Esophagus squamous epithelium (tissue), 5 donors: Measurements from ENCODE around the gene EIF5A2. TPM values are rescaled to one million over a fixed set of nuclear protein-coding genes. Genes with fewer than 3 reads are reported as not detected.

Experiments used
- DNase-seq: peaks from one replicate; lab custom pipeline; 2025; lab: John Stamatoyannopoulos, UW
- H3K27ac ChIP-seq, 4 donors: fragments of 200-600 bp; sonication (generic); one replicate each; pipeline ENCODE4 v1.5.1; 2016 to 2019; ENCODE audit warnings: mild to moderate bottlenecking in 1 of 4
- H3K27me3 ChIP-seq, 4 donors: fragments of 200-600 bp; sonication (generic); 1 replicate in 3 of 4; 2 replicates in 1 of 4; pipeline versions ENCODE4 v1.5.1 to v1.6.0; 2017 to 2021; ENCODE audit warnings: antibody characterized with exemption in 1 of 4
- H3K36me3 ChIP-seq, 3 donors: fragments of 200-600 bp; sonication (generic); one replicate each; pipeline ENCODE4 v1.5.1; 2016 to 2019
- H3K4me1 ChIP-seq, 3 donors: fragments of 200-600 bp; sonication (generic); one replicate each; pipeline ENCODE4 v1.5.1; 2017 to 2019
- H3K4me3 ChIP-seq, 4 donors: fragments of 200-600 bp; sonication (generic); 1 replicate in 3 of 4; 2 replicates in 1 of 4; pipeline ENCODE4 v1.5.1; 2016 to 2019; ENCODE audit warnings: mild to moderate bottlenecking in 2 of 4, moderate library complexity in 1 of 4
- H3K9me3 ChIP-seq, 3 donors: fragments of 200-600 bp; sonication (generic); one replicate each; pipeline ENCODE4 v1.5.1; 2016 to 2019
- POLR2A ChIP-seq, 4 donors: fragments of 450-650 bp; IDR thresholded peaks; one replicate each; pipeline ENCODE4 v1.6.1; 2017; ENCODE audit warnings: antibody characterized with exemption in 4 of 4, mild to moderate bottlenecking in 4 of 4, moderate library complexity in 3 of 4
- WGBS, 2 donors: methylation state at CpG; one replicate each; pipeline ENCODE4 v1.1.5; 2018; 5-methylcytosine and 5-hydroxymethylcytosine counted together
- intact Hi-C: fragments of 100-400 bp; cut with DNase I; formaldehyde crosslinking; loops from one replicate; pipeline ENCODE4 v1.15.0; 2022
- total RNA-seq, 4 donors: library from RNA; depleted of rRNA; stranded (reverse); fragments of >200 nt; gene quantifications; one replicate each; pipeline ENCODE4 v1.1.0, GENCODE V29; 2016
- TF ChIP-seq, protein P1 (sequence below), 6 experiments: fragments of 450-650 bp in 4 of 6; fragments of 200-600 bp in 2 of 6; sonication (generic) in 2 of 6; IDR thresholded peaks; one replicate each; pipeline ENCODE4 v1.5.1; 2016 to 2019; ENCODE audit warnings: antibody characterized with exemption in 6 of 6, mild to moderate bottlenecking in 4 of 6, moderate library complexity in 4 of 6
- donor health status: DM: yes; HTN: yes; CAD: no.

EIF5A2 gene
- total RNA-seq, 4 donors from 2014 or later, result 2.3 to 6.0 (median 2.6) TPM

DNA sequence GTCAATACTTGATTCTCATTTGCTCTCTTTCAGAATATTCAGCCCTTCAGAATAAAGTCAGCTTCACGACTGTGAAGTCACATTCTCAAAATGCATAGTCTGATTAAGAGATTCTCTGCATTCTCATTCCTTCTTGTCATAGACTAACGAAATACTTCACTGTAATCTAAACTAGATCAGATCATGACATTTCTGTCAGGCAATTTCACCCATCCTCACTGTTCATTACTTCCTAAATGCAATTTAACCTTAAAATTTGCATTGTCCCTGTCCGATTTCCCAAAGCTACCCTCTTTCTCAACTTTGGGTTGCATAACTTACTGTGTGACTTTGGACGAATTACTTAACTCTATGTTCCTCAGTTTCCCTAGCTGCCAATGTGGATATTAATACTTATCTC is 44.6 kb downstream of the EIF5A2 start:
- Histone ChIP-seq H3K9me3 (no peaks in the 10 kb centered on the region), H3K4me1 (peaks cover 10 to 21% (median 12%) of the 10 kb centered on the region in 3 donors), H3K4me3 (no peak overlapping the region), H3K27me3 (no peaks in the 10 kb centered on the region), H3K27ac (no peak overlapping the region), H3K36me3 (peaks cover 9 to 36% (median 12%) of the 10 kb centered on the region in 3 donors)
- intact Hi-C loops, result no loop called here
- no peak for TF ChIP-seq POLR2A (IDR thresholded peaks at IDR 0.05)
- TF ChIP-seq, protein P1, sequence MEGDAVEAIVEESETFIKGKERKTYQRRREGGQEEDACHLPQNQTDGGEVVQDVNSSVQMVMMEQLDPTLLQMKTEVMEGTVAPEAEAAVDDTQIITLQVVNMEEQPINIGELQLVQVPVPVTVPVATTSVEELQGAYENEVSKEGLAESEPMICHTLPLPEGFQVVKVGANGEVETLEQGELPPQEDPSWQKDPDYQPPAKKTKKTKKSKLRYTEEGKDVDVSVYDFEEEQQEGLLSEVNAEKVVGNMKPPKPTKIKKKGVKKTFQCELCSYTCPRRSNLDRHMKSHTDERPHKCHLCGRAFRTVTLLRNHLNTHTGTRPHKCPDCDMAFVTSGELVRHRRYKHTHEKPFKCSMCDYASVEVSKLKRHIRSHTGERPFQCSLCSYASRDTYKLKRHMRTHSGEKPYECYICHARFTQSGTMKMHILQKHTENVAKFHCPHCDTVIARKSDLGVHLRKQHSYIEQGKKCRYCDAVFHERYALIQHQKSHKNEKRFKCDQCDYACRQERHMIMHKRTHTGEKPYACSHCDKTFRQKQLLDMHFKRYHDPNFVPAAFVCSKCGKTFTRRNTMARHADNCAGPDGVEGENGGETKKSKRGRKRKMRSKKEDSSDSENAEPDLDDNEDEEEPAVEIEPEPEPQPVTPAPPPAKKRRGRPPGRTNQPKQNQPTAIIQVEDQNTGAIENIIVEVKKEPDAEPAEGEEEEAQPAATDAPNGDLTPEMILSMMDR (IDR thresholded peaks at IDR 0.05), result no peak
- 67 to 80% methylated on average over 4 of the region's 4 CpGs for WGBS, 2 donors
- no peak for DNase-seq

DNA sequence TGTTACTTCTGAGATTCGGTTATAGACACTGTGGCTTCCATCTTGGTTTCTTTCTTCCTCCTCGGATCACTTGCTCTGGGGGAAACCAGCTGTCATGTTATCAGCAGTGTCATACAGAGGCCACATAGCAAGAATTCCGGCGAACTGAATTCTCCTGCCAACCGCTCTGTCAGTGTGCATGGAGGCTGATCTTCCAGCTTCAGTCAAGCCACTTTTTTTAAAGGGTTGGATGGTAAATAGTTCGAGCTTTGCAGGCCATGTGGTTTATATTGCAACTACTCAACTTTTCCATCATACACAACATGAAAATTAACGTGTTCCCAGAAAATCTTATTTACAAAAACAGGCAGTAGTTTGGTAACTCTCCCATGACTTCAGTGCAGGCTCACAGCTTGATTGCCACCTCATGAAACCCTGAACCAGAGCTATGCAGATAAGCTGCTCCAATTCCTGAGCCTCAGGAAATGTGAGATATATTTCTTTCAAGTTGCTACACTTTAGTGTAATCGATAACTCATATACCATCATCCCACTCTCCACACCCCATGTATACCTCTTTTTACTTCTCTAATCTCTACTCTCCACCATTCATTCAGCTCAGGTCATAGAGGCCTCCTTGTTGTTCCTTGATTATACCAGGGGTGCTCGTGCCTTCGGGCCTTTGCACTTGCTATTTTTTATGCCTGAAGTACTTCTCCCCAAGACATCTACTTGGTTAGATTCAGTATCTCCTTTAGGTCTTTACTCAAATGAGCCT is 45.6 kb downstream of the EIF5A2 start:
- intact Hi-C loops, result no loop called here
- Histone ChIP-seq H3K36me3 (peaks cover 5 to 33% (median 12%) of the 10 kb centered on the region in 3 donors), H3K4me1 (peaks cover 2 to 11% (median 9%) of the 10 kb centered on the region in 3 donors), H3K27ac (no peak overlapping the region), H3K4me3 (no peak overlapping the region), H3K9me3 (no peaks in the 10 kb centered on the region), H3K27me3 (no peaks in the 10 kb centered on the region)
- 72 to 85% methylated on average over 10 of the region's 10 CpGs for WGBS, 2 donors
- DNase-seq, result no peak
- no peak for TF ChIP-seq POLR2A (IDR thresholded peaks at IDR 0.05)
- TF ChIP-seq, protein P1 (IDR thresholded peaks at IDR 0.05), result no peak

DNA sequence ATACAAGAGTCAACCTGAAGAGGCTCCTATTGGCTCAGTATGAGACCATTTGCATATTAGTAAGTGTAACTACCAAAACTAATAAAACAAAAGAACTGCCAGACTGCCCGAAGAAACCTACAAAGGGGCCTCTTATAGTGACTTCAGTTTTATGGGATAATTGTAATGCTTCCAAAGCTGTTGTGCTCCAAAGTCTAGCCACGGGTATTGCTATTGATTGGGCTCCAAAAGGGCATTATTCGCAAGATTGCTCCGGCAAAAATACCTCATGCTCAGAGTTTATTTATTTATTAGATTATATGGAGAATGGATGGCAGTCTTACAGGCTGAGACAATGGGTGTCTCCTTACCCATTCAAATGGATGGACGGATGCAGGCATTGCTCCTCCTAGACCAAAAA is 49.8 kb downstream of the EIF5A2 start:
- H3K27me3 ChIP-seq, result no peaks in the 10 kb centered on the region
- WGBS, 2 donors, result 81 to 85% methylated on average over 5 of the region's 5 CpGs
- intact Hi-C loops, result no loop called here
- H3K27ac ChIP-seq, result no peak overlapping the region
- H3K4me1 ChIP-seq, result no peaks in the 10 kb centered on the region
- H3K4me3 ChIP-seq, result no peak overlapping the region
- no peak for DNase-seq
- no peaks in the 10 kb centered on the region for H3K9me3 ChIP-seq
- H3K36me3 ChIP-seq, result no peaks in the 10 kb centered on the region
- TF ChIP-seq, protein P1 (IDR thresholded peaks at IDR 0.05), result no peak
- TF ChIP-seq POLR2A (IDR thresholded peaks at IDR 0.05), result no peak

DNA sequence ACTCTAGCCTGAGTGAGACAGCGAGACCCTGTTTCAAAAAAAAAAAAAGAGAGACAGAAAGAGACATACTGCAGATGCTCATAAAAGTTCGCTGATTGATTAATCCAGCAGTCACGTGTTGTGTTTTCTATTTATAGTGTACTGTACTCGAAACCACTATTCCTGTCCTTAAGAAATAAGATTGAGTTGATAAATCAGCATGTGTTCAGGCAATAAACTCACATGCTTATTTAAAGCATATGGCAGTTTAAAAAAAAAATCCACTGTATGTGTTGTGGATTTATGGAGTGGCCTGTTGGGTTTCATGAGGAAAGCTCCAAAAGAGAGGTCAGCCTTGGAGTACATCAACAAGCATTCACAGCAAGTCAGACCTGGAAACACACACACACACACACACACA is 56.1 kb downstream of the EIF5A2 start:
- Histone ChIP-seq H3K27me3 (no peaks in the 10 kb centered on the region), H3K27ac (no peak overlapping the region), H3K36me3 (no peaks in the 10 kb centered on the region), H3K9me3 (no peaks in the 10 kb centered on the region), H3K4me1 (no peaks in the 10 kb centered on the region), H3K4me3 (no peak overlapping the region)
- TF ChIP-seq, protein P1 (IDR thresholded peaks at IDR 0.05), result no peak
- TF ChIP-seq POLR2A (IDR thresholded peaks at IDR 0.05), result no peak
- intact Hi-C loops, result no loop called here
- WGBS, 2 donors, result 63 to 66% methylated on average over 4 of the region's 4 CpGs
- DNase-seq, result no peak

DNA sequence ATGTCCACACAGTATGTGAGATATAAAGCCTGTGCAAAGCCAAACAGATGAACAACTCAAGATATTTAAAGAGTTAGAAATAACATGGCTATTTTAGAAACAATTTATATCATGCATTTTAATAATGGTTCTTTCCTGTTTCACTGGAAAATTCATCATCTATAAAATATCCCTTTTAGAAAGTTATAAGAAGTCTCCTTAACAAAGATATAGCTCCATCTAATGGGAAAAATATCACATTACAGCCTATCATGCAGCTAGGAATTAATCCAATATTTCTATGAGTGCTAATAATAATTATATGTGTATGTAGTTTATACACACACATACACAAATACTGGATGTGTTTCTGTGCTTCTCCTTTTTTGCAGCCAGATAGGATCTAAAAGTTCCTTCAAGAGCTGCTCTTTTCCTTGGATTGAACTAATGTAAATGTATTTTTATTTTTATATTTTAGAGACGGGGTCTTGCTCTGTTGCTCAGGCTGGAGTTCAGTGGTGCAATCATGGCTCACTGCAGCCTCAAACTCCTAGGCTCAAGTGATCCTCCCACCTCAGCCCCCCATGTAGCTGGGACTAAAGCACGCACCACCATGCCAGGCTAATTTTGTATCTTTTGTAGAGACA is 60.0 kb downstream of the EIF5A2 start:
- no peak for DNase-seq
- intact Hi-C loops, result no loop called here
- 92 to 95% methylated on average over 2 of the region's 2 CpGs for WGBS, 2 donors
- no peak overlapping the region for H3K27ac ChIP-seq
- no peaks in the 10 kb centered on the region for H3K36me3 ChIP-seq
- H3K4me3 ChIP-seq, result no peak overlapping the region
- H3K9me3 ChIP-seq, result no peaks in the 10 kb centered on the region
- TF ChIP-seq, protein P1 (IDR thresholded peaks at IDR 0.05), result peak in 2 of 6 experiments; percentile 42 to 52
- no peak for TF ChIP-seq POLR2A (IDR thresholded peaks at IDR 0.05)
- no peaks in the 10 kb centered on the region for H3K4me1 ChIP-seq
- H3K27me3 ChIP-seq, result peaks cover 0 to 6% (median 0%) of the 10 kb centered on the region in 4 donors
